ENCODE results near the gene GLI3. TPM values are rescaled to one million over a fixed set of nuclear protein-coding genes. Genes with fewer than 3 reads are reported as not detected.

Gene GLI3
- total and polyA plus RNA-seq, 2 experiments from 2014 or later: 4.0 to 5.2 TPM

GRCh38 chr7:41974870-41975557 lies 262.0 kb downstream of the GLI3 start:
- H3K4me1 ChIP-seq (ENCODE audit: insufficient read depth): peaks cover 33% of the 10 kb centered on the region
- no peaks in the 10 kb centered on the region for H3K36me3 ChIP-seq (ENCODE audit: low read depth)
- H3K9ac ChIP-seq: no peak overlapping the region
- H3K27me3 ChIP-seq (replicated peaks; ENCODE audit: insufficient read depth): no peaks in the 10 kb centered on the region
- no peaks in the 10 kb centered on the region for H3K9me3 ChIP-seq (ENCODE audit: low read depth)
- in situ Hi-C loops (cut with MboI): no loop called here
- H3K4me2 ChIP-seq (ENCODE audit: unreplicated experiment): no peak overlapping the region
- DNase-seq: peak; percentile 21
- no peak overlapping the region for H2AFZ ChIP-seq
- H3K9me2 ChIP-seq (ENCODE audit: insufficient read depth): no peaks in the 10 kb centered on the region
- H3K27ac ChIP-seq: no peak overlapping the region
- 62 to 67% methylated on average over 4 of the region's 4 CpGs for WGBS, 2 experiments (ENCODE audit: low coverage in 1 of 2, low lambda C conversion rate in 2 of 2, missing lambda C conversion rate in 2 of 2)
- no peaks in the 10 kb centered on the region for H4K20me1 ChIP-seq (ENCODE audit: insufficient read depth)
- TF ChIP-seq EZH2phosphoT487 (IDR thresholded peaks at IDR 0.05; ENCODE audit: insufficient read depth, low read depth) (no peak), EZH2 (IDR thresholded peaks at IDR 0.05; ENCODE audit: insufficient read depth, poor library complexity, severe bottlenecking) (no peak)
- H3F3A ChIP-seq (ENCODE audit: insufficient read depth): peaks cover 26% of the 10 kb centered on the region
- no peak overlapping the region for H3K4me3 ChIP-seq
- H3K79me2 ChIP-seq (ENCODE audit: insufficient read depth): no peaks in the 10 kb centered on the region

- H3K36me3 ChIP-seq (ENCODE audit: low read depth): no peaks in the 10 kb centered on the region
- 93 to 96% methylated on average over 8 of the region's 8 CpGs for WGBS, 2 experiments (ENCODE audit: low coverage in 1 of 2, low lambda C conversion rate in 2 of 2, missing lambda C conversion rate in 2 of 2)
- H4K20me1 ChIP-seq (ENCODE audit: insufficient read depth): no peaks in the 10 kb centered on the region
- no peaks in the 10 kb centered on the region for H3K79me2 ChIP-seq (ENCODE audit: insufficient read depth)
- in situ Hi-C loops (cut with MboI): no loop called here
- H3K4me2 ChIP-seq (ENCODE audit: unreplicated experiment): no peak overlapping the region
- peaks cover 38% of the 10 kb centered on the region for H3K4me1 ChIP-seq (ENCODE audit: insufficient read depth)
- TF ChIP-seq EZH2 (IDR thresholded peaks at IDR 0.05; ENCODE audit: insufficient read depth, poor library complexity, severe bottlenecking): no peak
- TF ChIP-seq EZH2phosphoT487 (IDR thresholded peaks at IDR 0.05; ENCODE audit: insufficient read depth, low read depth): no peak
- H3K27me3 ChIP-seq (replicated peaks; ENCODE audit: insufficient read depth): no peaks in the 10 kb centered on the region
- H3K9ac ChIP-seq: no peak overlapping the region
- H3K4me3 ChIP-seq: no peak overlapping the region
- DNase-seq: no peak
- H2AFZ ChIP-seq: no peak overlapping the region
- peaks cover 34% of the 10 kb centered on the region for H3F3A ChIP-seq (ENCODE audit: insufficient read depth)
- no peaks in the 10 kb centered on the region for H3K9me2 ChIP-seq (ENCODE audit: insufficient read depth)
- H3K27ac ChIP-seq: no peak overlapping the region
- H3K9me3 ChIP-seq (ENCODE audit: low read depth): no peaks in the 10 kb centered on the region
Observed at GRCh38 chr7:41973202-41973730, 263.7 kb downstream of the GLI3 start.

- TF ChIP-seq EZH2phosphoT487 (IDR thresholded peaks at IDR 0.05; ENCODE audit: insufficient read depth, low read depth) (no peak), EZH2 (IDR thresholded peaks at IDR 0.05; ENCODE audit: insufficient read depth, poor library complexity, severe bottlenecking) (no peak)
- Histone ChIP-seq H3K36me3 (ENCODE audit: low read depth) (no peaks in the 10 kb centered on the region), H3K9me2 (ENCODE audit: insufficient read depth) (no peaks in the 10 kb centered on the region), H3K4me3 (no peak overlapping the region), H3K9me3 (ENCODE audit: low read depth) (no peaks in the 10 kb centered on the region), H4K20me1 (ENCODE audit: insufficient read depth) (no peaks in the 10 kb centered on the region), H3K27me3 (replicated peaks; ENCODE audit: insufficient read depth) (no peaks in the 10 kb centered on the region), H3F3A (ENCODE audit: insufficient read depth) (peaks cover 34% of the 10 kb centered on the region), H3K4me1 (ENCODE audit: insufficient read depth) (peaks cover 38% of the 10 kb centered on the region), H3K27ac (no peak overlapping the region), H3K9ac (no peak overlapping the region), H3K4me2 (ENCODE audit: unreplicated experiment) (no peak overlapping the region), H3K79me2 (ENCODE audit: insufficient read depth) (no peaks in the 10 kb centered on the region), H2AFZ (no peak overlapping the region)
- in situ Hi-C loops (cut with MboI): no loop called here
- 88 to 89% methylated on average over 4 of the region's 4 CpGs for WGBS, 2 experiments (ENCODE audit: low coverage in 1 of 2, low lambda C conversion rate in 2 of 2, missing lambda C conversion rate in 2 of 2)
- no peak for DNase-seq
Observed at GRCh38 chr7:41972776-41973175, 264.2 kb downstream of the GLI3 start.

DNA sequence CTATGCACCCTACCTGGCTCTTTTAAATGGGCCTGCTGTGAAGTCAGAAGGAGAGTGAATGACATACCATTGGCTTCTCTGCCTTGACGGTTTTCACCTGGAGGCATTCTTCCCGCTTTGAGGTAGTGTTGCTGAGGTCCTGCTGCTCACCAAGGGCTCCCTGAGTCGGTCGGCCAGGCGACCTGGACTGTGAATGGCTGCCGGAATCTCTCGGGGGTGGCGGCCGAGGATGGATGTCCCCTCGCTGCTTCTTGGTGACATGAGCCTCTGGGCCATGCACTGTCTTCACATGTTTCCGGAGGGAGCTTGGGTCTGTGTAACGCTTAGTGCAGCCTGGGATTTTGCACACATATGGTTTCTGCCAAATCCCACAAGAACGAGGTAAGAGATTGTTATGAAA lies 264.7 kb downstream of the GLI3 start:
- H3K4me3 ChIP-seq: no peak overlapping the region
- TF ChIP-seq EZH2phosphoT487 (IDR thresholded peaks at IDR 0.05; ENCODE audit: insufficient read depth, low read depth) (no peak), EZH2 (IDR thresholded peaks at IDR 0.05; ENCODE audit: insufficient read depth, poor library complexity, severe bottlenecking) (no peak)
- in situ Hi-C loops (cut with MboI): no loop called here

More for the DNA sequence above, 264.7 kb downstream of the GLI3 start:
- peaks cover 41% of the 10 kb centered on the region for H3K4me1 ChIP-seq (ENCODE audit: insufficient read depth)
- no peak overlapping the region for H2AFZ ChIP-seq
- H3K27ac ChIP-seq: no peak overlapping the region
- H4K20me1 ChIP-seq (ENCODE audit: insufficient read depth): no peaks in the 10 kb centered on the region
- no peaks in the 10 kb centered on the region for H3K79me2 ChIP-seq (ENCODE audit: insufficient read depth)
- H3K4me2 ChIP-seq (ENCODE audit: unreplicated experiment): no peak overlapping the region
- peaks cover 34% of the 10 kb centered on the region for H3F3A ChIP-seq (ENCODE audit: insufficient read depth)
- H3K9me2 ChIP-seq (ENCODE audit: insufficient read depth): no peaks in the 10 kb centered on the region
- no peak for DNase-seq
- H3K36me3 ChIP-seq (ENCODE audit: low read depth): no peaks in the 10 kb centered on the region
- H3K9me3 ChIP-seq (ENCODE audit: low read depth): no peaks in the 10 kb centered on the region
- no peak overlapping the region for H3K9ac ChIP-seq
- no peaks in the 10 kb centered on the region for H3K27me3 ChIP-seq (replicated peaks; ENCODE audit: insufficient read depth)
- 94 to 97% methylated on average over 9 to 13 of the region's 13 CpGs for whole genome bisulfite sequencing, 2 experiments (ENCODE audit: low coverage in 1 of 2, low lambda C conversion rate in 2 of 2, missing lambda C conversion rate in 2 of 2)

All from GM23248 (cell line).